ENCODE results near the gene DACH1. TPM values are rescaled to one million over a fixed set of nuclear protein-coding genes. Genes with fewer than 3 reads are reported as not detected.

DACH1 gene
- total RNA-seq, 1 donor from 2014 or later, result 8.1 TPM

DNA sequence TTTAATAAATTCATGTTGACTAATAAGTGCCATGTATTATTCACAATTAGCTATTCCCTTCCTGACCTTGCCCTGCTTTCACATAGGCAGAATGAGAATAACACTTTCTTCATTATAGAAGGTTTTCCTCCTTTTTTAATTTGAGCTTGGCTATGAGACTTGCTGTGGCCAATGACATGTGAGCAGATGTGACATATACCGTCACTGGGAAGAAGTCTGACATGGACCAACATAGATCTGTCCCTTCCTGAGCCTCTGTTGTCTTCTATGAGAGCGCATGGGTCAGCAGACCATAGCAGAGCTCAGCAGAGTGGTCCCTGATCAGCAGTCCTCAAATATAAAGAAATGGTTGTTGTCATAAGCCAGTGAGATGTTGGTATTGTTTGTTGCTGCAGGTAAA lies 163.9 kb downstream of the DACH1 start:
- intact Hi-C loops (cut with DNase I), result no loop called here
- TF ChIP-seq, protein P1, sequence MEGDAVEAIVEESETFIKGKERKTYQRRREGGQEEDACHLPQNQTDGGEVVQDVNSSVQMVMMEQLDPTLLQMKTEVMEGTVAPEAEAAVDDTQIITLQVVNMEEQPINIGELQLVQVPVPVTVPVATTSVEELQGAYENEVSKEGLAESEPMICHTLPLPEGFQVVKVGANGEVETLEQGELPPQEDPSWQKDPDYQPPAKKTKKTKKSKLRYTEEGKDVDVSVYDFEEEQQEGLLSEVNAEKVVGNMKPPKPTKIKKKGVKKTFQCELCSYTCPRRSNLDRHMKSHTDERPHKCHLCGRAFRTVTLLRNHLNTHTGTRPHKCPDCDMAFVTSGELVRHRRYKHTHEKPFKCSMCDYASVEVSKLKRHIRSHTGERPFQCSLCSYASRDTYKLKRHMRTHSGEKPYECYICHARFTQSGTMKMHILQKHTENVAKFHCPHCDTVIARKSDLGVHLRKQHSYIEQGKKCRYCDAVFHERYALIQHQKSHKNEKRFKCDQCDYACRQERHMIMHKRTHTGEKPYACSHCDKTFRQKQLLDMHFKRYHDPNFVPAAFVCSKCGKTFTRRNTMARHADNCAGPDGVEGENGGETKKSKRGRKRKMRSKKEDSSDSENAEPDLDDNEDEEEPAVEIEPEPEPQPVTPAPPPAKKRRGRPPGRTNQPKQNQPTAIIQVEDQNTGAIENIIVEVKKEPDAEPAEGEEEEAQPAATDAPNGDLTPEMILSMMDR (IDR thresholded peaks at IDR 0.05), result no peak
- Histone ChIP-seq H3K36me3 (no peaks in the 10 kb centered on the region), H3K4me1 (no peaks in the 10 kb centered on the region), H3K27ac (no peak overlapping the region), H3K27me3 (ENCODE audit: low read depth) (no peaks in the 10 kb centered on the region), H3K9me3 (no peaks in the 10 kb centered on the region), H3K4me3 (no peak overlapping the region)
- DNase-seq (no peak), ATAC-seq (no peak)

DNA sequence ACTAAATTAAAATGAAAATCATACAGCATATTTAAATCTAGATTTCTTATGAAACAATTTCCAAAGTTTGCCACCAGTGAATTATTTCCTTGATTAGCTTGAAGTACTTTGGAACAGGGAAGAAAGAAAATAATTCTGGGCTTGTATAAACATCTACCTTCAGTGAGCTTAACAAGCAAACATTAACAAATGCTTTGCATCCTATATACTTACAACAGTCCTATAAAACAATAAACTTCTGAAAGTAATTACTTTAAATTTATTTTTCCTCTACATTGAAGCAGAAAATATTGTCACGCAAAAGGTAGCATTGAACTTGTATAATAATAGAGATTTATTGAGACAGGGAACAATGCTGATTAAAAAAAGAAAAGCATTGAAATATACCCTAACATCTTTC lies 164.8 kb downstream of the DACH1 start:
- Histone ChIP-seq H3K27ac (no peak overlapping the region), H3K36me3 (no peaks in the 10 kb centered on the region), H3K4me3 (no peak overlapping the region), H3K9me3 (no peaks in the 10 kb centered on the region), H3K27me3 (ENCODE audit: low read depth) (no peaks in the 10 kb centered on the region), H3K4me1 (no peaks in the 10 kb centered on the region)
- DNase-seq (no peak), ATAC-seq (no peak)
- TF ChIP-seq, protein P1 (IDR thresholded peaks at IDR 0.05), result no peak
- intact Hi-C loops (cut with DNase I), result no loop called here

DNA sequence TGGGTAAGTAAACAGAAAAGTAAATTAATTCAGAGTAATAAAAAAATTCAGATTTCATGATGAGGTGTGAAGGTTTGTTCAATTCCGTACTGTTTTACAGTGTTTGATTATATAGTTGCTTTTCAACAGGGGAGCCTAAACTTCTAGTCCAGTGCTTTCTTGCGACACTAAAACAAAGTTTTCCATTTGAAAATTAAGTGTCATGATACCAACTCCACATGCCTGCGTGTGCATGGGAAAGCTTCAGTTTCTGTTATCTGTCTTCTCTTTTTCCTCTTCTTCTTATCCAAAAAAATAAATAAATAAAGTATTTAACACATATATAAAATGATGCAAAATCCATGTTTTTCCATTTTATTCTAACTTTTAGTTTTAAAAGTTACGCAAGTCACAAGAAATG lies 165.3 kb downstream of the DACH1 start:
- no peak for DNase-seq

DNA sequence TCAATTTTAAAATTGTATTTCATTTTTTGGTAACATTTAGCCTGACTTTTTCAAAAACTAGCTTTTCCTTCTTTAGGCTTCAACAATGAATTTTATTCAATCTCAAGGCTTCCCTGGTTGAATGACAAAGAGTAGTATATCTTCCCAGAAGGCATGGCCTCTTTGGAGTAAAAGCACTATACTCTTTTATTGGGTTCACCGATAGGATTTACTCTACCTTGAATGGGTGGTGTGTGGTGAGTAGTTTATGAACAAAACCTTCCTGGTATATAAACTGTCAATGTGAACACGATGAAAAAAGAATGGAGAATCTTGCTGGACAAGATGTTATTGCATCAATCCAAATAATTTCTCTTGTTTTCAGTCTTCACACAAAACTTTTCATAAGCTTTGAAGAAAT lies 167.7 kb downstream of the DACH1 start:
- ATAC-seq, result no peak
- Histone ChIP-seq H3K27ac (no peak overlapping the region), H3K4me1 (no peaks in the 10 kb centered on the region), H3K4me3 (no peak overlapping the region), H3K27me3 (ENCODE audit: low read depth) (no peaks in the 10 kb centered on the region), H3K36me3 (no peaks in the 10 kb centered on the region), H3K9me3 (no peaks in the 10 kb centered on the region)
- intact Hi-C loops (cut with DNase I), result no loop called here
- no peak for DNase-seq
- TF ChIP-seq, protein P1 (IDR thresholded peaks at IDR 0.05), result no peak

More for the DNA sequence above, 165.3 kb downstream of the DACH1 start:
- no peaks in the 10 kb centered on the region for H3K9me3 ChIP-seq
- H3K27me3 ChIP-seq (ENCODE audit: low read depth), result no peaks in the 10 kb centered on the region
- intact Hi-C loops (cut with DNase I), result no loop called here
- H3K4me3 ChIP-seq, result no peak overlapping the region
- TF ChIP-seq, protein P1 (IDR thresholded peaks at IDR 0.05), result no peak
- H3K4me1 ChIP-seq, result no peaks in the 10 kb centered on the region
- H3K36me3 ChIP-seq, result no peaks in the 10 kb centered on the region
- no peak overlapping the region for H3K27ac ChIP-seq
- no peak for ATAC-seq

DNA sequence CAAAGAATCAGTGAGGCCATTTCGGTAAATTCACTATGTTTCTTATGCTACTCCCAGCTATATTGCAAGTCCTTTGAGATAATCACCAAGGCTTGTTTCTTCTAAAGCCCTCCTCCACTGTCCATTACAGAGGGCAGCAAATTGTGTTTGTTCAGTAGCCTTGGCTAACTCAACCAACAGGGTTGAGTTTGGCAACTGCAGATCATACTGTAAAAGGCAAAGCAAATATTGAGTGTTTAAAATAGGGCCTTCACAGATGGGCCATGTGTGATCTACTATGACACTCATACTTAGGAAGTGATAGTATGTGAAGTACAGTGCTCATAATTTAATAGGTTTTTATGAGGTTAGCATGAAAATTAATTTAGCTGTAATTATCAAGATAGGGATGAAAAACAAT lies 171.3 kb downstream of the DACH1 start:
- TF ChIP-seq, protein P1 (IDR thresholded peaks at IDR 0.05), result no peak
- H3K27me3 ChIP-seq (ENCODE audit: low read depth), result no peaks in the 10 kb centered on the region
- no peaks in the 10 kb centered on the region for H3K9me3 ChIP-seq
- DNase-seq (no peak), ATAC-seq (no peak)
- H3K4me1 ChIP-seq, result no peaks in the 10 kb centered on the region
- intact Hi-C loops (cut with DNase I), result no loop called here
- no peak overlapping the region for H3K4me3 ChIP-seq
- no peak overlapping the region for H3K27ac ChIP-seq
- no peaks in the 10 kb centered on the region for H3K36me3 ChIP-seq

DNA sequence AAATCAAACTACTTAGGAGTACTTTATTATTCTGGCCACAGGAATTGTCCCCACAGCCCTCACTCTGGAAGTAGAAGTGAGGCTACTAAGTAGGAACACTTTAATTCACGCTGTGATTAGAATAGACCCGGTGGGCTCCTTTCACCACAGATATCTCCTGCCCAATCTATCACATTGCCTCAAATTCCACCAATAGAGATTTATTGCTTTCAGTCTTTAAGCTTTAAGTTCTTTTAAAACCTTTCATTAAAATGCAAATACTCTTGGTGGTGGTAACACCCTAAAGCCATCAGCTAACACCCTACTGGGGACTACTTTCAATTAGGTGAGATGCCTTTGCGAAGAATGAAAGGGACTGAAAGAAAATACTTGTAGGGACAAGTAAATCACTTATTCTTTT lies 181.9 kb downstream of the DACH1 start:
- intact Hi-C loops (cut with DNase I), result no loop called here
- ATAC-seq, result no peak
- DNase-seq, result no peak
- Histone ChIP-seq H3K27ac (no peak overlapping the region), H3K36me3 (no peaks in the 10 kb centered on the region), H3K4me3 (no peak overlapping the region), H3K9me3 (no peaks in the 10 kb centered on the region), H3K27me3 (ENCODE audit: low read depth) (no peaks in the 10 kb centered on the region), H3K4me1 (no peaks in the 10 kb centered on the region)
- TF ChIP-seq, protein P1 (IDR thresholded peaks at IDR 0.05), result no peak
